HL-60 (cell line): ENCODE data around the gene FBLN5.

Experiments
- CTCF ChIP-seq: IDR thresholded peaks from one replicate; pipeline ENCODE4 v1.5.1; 2011; ENCODE audit warnings: low read length, control low read depth, inconsistent platforms; ENCODE audit not compliant: insufficient read depth
- GABPA ChIP-seq: IDR thresholded peaks from 2 replicates; pipeline ENCODE4 v1.6.1; 2012; ENCODE audit warnings: low read depth
- POLR2AphosphoS5 ChIP-seq: IDR thresholded peaks from 2 replicates; pipeline ENCODE4 v1.6.1; 2012; ENCODE audit warnings: low read depth
- REST ChIP-seq: IDR thresholded peaks from 2 replicates; pipeline ENCODE4 v1.6.1; 2012; ENCODE audit warnings: low read depth; ENCODE audit not compliant: insufficient replicate concordance

GRCh38 chr14:91935586-91935985 is 11.9 kb downstream of the FBLN5 start:
- TF ChIP-seq CTCF (no peak), GABPA (no peak), REST (no peak), POLR2AphosphoS5 (no peak)
